SU-DHL-6 (cell line): ENCODE measurements around the gene STAU1.

Experiments used
- EZH2phosphoT487 ChIP-seq: fragments of 200-600 bp; sonication (generic), shearing (Covaris generic); conservative IDR thresholded peaks from 2 replicates; pipeline ENCODE4 v1.6.1; 2018; ENCODE audit warnings: mild to moderate bottlenecking, antibody characterized with exemption, low read length, moderate library complexity, mixed read lengths
- TF ChIP-seq, protein P1 (sequence below): fragments of 200-600 bp; sonication (generic); IDR thresholded peaks from one replicate; pipeline ENCODE4 v1.5.1; 2017; ENCODE audit warnings: antibody characterized with exemption, mild to moderate bottlenecking, low read length, moderate library complexity; ENCODE audit not compliant: insufficient read depth, poor library complexity, severe bottlenecking

DNA sequence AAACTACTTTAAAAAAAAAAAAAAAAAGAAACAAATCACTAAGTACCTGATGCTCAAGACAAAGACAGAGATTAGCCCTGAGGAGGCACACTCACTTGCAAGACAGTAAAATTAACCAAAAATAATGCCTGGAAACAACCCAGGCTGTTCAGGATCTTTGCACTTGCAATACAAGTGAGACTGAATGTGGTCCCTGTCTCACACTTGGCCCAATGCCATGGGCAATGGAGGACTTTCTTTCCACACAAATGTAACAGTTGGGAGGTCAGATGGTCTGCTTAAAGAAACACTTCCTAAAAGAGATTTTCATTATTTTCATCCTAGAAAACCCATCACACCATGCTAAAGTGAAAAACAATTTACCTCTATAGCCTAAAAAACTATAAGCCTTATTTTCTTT, 16.2 kb downstream of the STAU1 start:
- TF ChIP-seq, protein P1, sequence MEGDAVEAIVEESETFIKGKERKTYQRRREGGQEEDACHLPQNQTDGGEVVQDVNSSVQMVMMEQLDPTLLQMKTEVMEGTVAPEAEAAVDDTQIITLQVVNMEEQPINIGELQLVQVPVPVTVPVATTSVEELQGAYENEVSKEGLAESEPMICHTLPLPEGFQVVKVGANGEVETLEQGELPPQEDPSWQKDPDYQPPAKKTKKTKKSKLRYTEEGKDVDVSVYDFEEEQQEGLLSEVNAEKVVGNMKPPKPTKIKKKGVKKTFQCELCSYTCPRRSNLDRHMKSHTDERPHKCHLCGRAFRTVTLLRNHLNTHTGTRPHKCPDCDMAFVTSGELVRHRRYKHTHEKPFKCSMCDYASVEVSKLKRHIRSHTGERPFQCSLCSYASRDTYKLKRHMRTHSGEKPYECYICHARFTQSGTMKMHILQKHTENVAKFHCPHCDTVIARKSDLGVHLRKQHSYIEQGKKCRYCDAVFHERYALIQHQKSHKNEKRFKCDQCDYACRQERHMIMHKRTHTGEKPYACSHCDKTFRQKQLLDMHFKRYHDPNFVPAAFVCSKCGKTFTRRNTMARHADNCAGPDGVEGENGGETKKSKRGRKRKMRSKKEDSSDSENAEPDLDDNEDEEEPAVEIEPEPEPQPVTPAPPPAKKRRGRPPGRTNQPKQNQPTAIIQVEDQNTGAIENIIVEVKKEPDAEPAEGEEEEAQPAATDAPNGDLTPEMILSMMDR = no peak
- no peak for TF ChIP-seq EZH2phosphoT487
